T47D (cell line): ENCODE data around the gene SEMA6D.

Experiments used
- DNase-seq, 2 experiments: peaks; one replicate each; pipeline versions ENCODE4 v3.0.0 to v3.0.0-alpha.2; 2011 to 2012; ENCODE audit warnings: low read depth in 1 of 2, low spot score in 1 of 2
- JUND ChIP-seq: IDR thresholded peaks from 2 replicates; pipeline ENCODE4 v1.6.1; 2012; ENCODE audit warnings: low read depth
- in situ Hi-C: cut with HindIII; loops from 2 replicates; pipeline ENCODE4 v1.10.0; 2016; ENCODE audit warnings: low sequenced_read_pairs, low pct_unique_long_range_greater_than_20kb

The SEMA6D gene

GRCh38 chr15:47741907-47742306, 24.6 kb downstream of the SEMA6D start:
- in situ Hi-C loops = no loop called here
- no peak for DNase-seq
- no peak for TF ChIP-seq JUND

DNA sequence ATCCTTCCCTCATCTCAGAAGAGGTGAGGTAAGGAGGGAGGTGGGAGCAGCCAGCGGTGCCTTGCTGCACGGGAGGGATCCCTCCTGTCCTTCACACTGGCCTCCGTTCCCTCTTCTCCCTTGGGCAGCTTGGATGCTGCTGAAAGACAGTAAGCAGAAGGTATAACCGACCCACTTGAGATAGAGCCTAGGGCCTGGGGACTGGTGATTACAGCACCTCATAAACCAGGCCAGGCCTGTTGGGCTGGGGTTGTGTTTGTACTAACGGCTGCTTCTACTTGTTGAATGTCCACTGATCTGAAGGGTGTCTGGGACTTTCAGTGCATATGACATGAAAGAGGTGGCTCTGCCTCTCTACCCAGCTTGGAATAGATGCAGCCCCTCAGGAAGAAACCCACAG, 25.0 kb downstream of the SEMA6D start:
- TF ChIP-seq JUND = no peak
- in situ Hi-C loops = no loop called here
- DNase-seq = no peak

GRCh38 chr15:47742742-47743141, 25.4 kb downstream of the SEMA6D start:
- DNase-seq = no peak
- in situ Hi-C loops = no loop called here
- no peak for TF ChIP-seq JUND

GRCh38 chr15:47743385-47743784, 26.1 kb downstream of the SEMA6D start:
- DNase-seq = no peak
- in situ Hi-C loops = no loop called here
- TF ChIP-seq JUND = no peak

GRCh38 chr15:47743886-47744285, 26.6 kb downstream of the SEMA6D start:
- DNase-seq = no peak
- in situ Hi-C loops = no loop called here
- TF ChIP-seq JUND = no peak

GRCh38 chr15:47744496-47744895, 27.2 kb downstream of the SEMA6D start:
- in situ Hi-C loops = no loop called here
- no peak for DNase-seq
- no peak for TF ChIP-seq JUND

DNA sequence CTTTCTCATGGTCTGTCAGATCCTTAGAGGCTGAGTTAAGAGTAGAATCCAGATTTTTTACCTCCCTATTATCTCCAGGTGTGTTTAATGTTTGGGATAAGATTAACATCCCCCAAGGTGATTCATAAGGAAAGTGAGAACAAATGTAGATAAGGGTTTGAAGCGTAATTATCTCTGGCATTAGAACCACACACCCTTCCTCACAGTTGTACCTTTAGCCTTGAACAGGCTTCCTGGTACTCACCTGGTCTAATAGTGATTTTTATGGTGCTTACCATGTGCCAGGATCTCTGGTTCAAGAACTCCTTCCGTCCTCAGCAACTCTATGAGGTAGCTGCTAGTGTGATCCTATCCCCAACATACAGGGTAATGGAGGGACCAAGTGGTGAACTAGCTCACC, 27.7 kb downstream of the SEMA6D start:
- in situ Hi-C loops = no loop called here
- no peak for DNase-seq
- TF ChIP-seq JUND = no peak

GRCh38 chr15:47746516-47746915, 29.2 kb downstream of the SEMA6D start:
- DNase-seq = no peak
- in situ Hi-C loops = no loop called here

GRCh38 chr15:47750030-47750739, 32.9 kb downstream of the SEMA6D start:
- no peak for DNase-seq
- no peak for TF ChIP-seq JUND
- in situ Hi-C loops = no loop called here

More at GRCh38 chr15:47746516-47746915, 29.2 kb downstream of the SEMA6D start:
- TF ChIP-seq JUND = no peak

DNA sequence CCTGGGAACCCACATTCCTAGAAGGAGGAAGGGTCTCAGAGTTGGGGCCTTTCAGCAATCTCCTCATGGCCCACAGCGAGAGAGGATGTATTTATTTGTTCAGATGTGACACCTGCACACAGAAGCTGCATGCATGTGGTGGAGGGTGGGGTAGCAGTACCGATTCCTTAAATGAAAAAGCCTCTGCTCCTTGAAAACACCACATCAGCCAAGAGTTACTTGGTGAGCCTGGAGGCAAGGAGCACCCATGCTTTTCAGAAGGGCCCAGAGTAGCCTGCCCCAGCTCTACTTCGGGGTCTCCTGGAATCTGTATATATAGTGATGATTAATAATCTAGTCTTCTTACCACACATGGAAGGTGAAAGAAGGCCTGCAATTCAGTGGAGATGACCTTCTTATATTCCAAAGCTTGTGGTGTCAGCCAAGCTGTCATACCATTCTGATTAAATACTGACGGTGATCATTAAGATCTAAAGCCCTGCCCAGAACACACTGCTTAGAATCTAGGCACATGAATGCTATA, 33.5 kb downstream of the SEMA6D start:
- no peak for TF ChIP-seq JUND
- no peak for DNase-seq
- in situ Hi-C loops = no loop called here

GRCh38 chr15:47753591-47753990, 36.3 kb downstream of the SEMA6D start:
- in situ Hi-C loops = no loop called here
- no peak for TF ChIP-seq JUND
- no peak for DNase-seq

- DNase-seq = peak in 1 of 2 experiments; percentile 8
- in situ Hi-C loops = no loop called here
- TF ChIP-seq JUND = no peak
Observed at GRCh38 chr15:47754312-47754711, 37.0 kb downstream of the SEMA6D start.

GRCh38 chr15:47755941-47756340, 38.6 kb downstream of the SEMA6D start:
- in situ Hi-C loops = no loop called here
- no peak for DNase-seq
- TF ChIP-seq JUND = no peak

- in situ Hi-C loops = no loop called here
- TF ChIP-seq JUND = no peak
- DNase-seq = no peak
Observed at GRCh38 chr15:47756872-47757271, 39.6 kb downstream of the SEMA6D start.
